Natural killer cell treated with Interleukin-12 subunit alpha and Interleukin-12 subunit beta and Interleukin-15 and Interleukin-18, amount 100 ng/mL, for 72 hours (primary cell): ENCODE measurements around the gene MAP4. TPM values are rescaled to one million over a fixed set of nuclear protein-coding genes. Genes with fewer than 3 reads are reported as not detected.

Source experiments
- ATAC-seq, 2 donors: fragments of 150-1000 bp; cut with Tn5 transposase in 1 of 2; sonication (Bioruptor Pico), chemical (Tn5 transposase) in 1 of 2; 2 replicates each; pipeline ENCODE4 v1.10.0; 2021
- DNase-seq: peaks from one replicate; pipeline ENCODE4 v3.0.0; 2022; ENCODE audit warnings: low spot score
- H3K27ac Mint-ChIP-seq, 2 donors: 1 replicate in 1 of 2; 2 replicates in 1 of 2; pipeline ENCODE4 v1.8.0; 2022; ENCODE audit warnings: mixed read lengths in 2 of 2, mild to moderate bottlenecking in 1 of 2, moderate library complexity in 1 of 2
- H3K27me3 Mint-ChIP-seq, 2 donors: 1 replicate in 1 of 2; 2 replicates in 1 of 2; pipeline ENCODE4 v1.8.0; 2022; ENCODE audit warnings: mixed read lengths in 2 of 2
- H3K36me3 Mint-ChIP-seq: one replicate; pipeline ENCODE4 v1.8.0; 2022; ENCODE audit warnings: mixed read lengths
- H3K4me1 Mint-ChIP-seq, 2 donors: 1 replicate in 1 of 2; 2 replicates in 1 of 2; pipeline ENCODE4 v1.8.0; 2022; ENCODE audit warnings: low read depth in 2 of 2, mixed read lengths in 2 of 2, mild to moderate bottlenecking in 1 of 2
- H3K4me3 Mint-ChIP-seq: one replicate; pipeline ENCODE4 v1.8.0; 2022; ENCODE audit warnings: mixed read lengths
- H3K9me3 Mint-ChIP-seq: 2 replicates; pipeline ENCODE4 v1.8.0; 2022; ENCODE audit warnings: mixed read lengths
- total RNA-seq, 2 donors: library from RNA; stranded (reverse); gene quantifications; one replicate each; pipeline ENCODE4 v1.2.3, GENCODE V29; 2022

The MAP4 gene
- total RNA-seq, 2 donors from 2014 or later, result 129 to 151 TPM

DNA sequence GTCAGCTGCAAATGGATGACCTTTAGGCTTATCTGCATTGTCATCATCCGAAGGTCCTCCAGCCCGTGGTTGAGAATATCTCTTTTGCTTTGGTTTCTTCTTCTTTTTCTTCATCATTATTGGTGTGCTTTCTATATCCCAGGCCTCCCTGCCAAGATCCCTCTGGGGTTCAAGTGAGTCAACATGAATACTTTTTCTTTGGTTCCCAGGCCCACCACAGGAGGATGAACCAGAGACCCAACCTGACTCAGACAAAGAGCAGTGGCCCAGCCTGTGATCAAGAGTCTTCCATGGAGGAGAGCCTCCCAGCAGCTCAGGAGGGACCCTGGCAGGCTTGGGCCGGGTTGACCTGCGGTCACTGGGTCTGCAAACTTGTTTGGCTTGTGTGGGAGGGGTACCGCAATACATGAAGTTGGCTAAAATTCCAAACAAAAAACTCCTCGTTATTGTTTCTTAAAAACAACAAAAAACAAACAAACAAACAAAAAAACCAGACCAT, 104.2 kb downstream of the MAP4 start:
- no peaks in the 10 kb centered on the region for H3K9me3 Mint-ChIP-seq

GRCh38 chr3:47910777-47911440, 105.3 kb downstream of the MAP4 start:
- DNase-seq (no peak), ATAC-seq (no peak)
- Mint-ChIP-seq H3K9me3 (no peaks in the 10 kb centered on the region), H3K4me1 (peaks cover 0 to 5% of the 10 kb centered on the region in 2 donors), H3K27me3 (no peaks in the 10 kb centered on the region), H3K27ac (no peak overlapping the region), H3K4me3 (no peak overlapping the region), H3K36me3 (peaks cover 24% of the 10 kb centered on the region)

More for the DNA sequence above, 104.2 kb downstream of the MAP4 start:
- H3K27ac Mint-ChIP-seq, result no peak overlapping the region
- ATAC-seq (no peak), DNase-seq (no peak)
- no peaks in the 10 kb centered on the region for H3K27me3 Mint-ChIP-seq
- H3K4me1 Mint-ChIP-seq, result peaks cover 0 to 5% of the 10 kb centered on the region in 2 donors
- peaks cover 24% of the 10 kb centered on the region for H3K36me3 Mint-ChIP-seq
- H3K4me3 Mint-ChIP-seq, result no peak overlapping the region

GRCh38 chr3:47910233-47910632, 106.0 kb downstream of the MAP4 start:
- Mint-ChIP-seq H3K4me3 (no peak overlapping the region), H3K4me1 (peaks cover 0 to 6% of the 10 kb centered on the region in 2 donors), H3K36me3 (peaks cover 19% of the 10 kb centered on the region), H3K27me3 (no peaks in the 10 kb centered on the region), H3K9me3 (no peaks in the 10 kb centered on the region), H3K27ac (no peak overlapping the region)
- ATAC-seq (no peak), DNase-seq (no peak)

- no peak for DNase-seq
- ATAC-seq, result no peak
- no peaks in the 10 kb centered on the region for H3K27me3 Mint-ChIP-seq
- H3K9me3 Mint-ChIP-seq, result no peaks in the 10 kb centered on the region
- H3K4me1 Mint-ChIP-seq, result peaks cover 4 to 9% of the 10 kb centered on the region in 2 donors
- no peak overlapping the region for H3K27ac Mint-ChIP-seq
- H3K4me3 Mint-ChIP-seq, result no peak overlapping the region
- H3K36me3 Mint-ChIP-seq, result peaks cover 14% of the 10 kb centered on the region
Observed at GRCh38 chr3:47909607-47910006, 106.6 kb downstream of the MAP4 start.

DNA sequence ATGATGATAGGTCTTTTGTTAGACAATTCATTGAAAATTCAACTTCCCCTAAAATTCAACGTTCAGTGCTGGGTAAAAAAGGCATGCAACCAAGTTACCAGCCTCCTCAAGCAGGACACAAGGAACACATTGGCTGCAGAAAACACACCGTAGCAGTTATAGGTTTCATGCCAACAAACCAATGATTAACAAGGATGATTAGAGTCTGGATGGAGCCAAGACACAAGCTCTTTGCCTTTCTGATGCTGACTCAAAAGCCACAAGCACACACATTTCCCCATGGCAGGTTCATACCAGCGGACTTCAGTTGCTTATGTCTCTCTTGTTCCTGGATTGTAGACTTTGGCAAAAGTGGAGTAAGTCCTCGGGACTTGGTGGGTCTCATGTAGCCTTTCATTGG, 107.5 kb downstream of the MAP4 start:
- no peaks in the 10 kb centered on the region for H3K27me3 Mint-ChIP-seq
- H3K9me3 Mint-ChIP-seq, result no peaks in the 10 kb centered on the region
- H3K4me1 Mint-ChIP-seq, result peaks cover 4 to 9% of the 10 kb centered on the region in 2 donors
- DNase-seq (no peak), ATAC-seq (no peak)
- H3K4me3 Mint-ChIP-seq, result no peak overlapping the region
- H3K27ac Mint-ChIP-seq, result no peak overlapping the region
- H3K36me3 Mint-ChIP-seq, result peaks cover 13% of the 10 kb centered on the region

- H3K4me3 Mint-ChIP-seq, result no peak overlapping the region
- peaks cover 13% of the 10 kb centered on the region for H3K36me3 Mint-ChIP-seq
- ATAC-seq (no peak), DNase-seq (no peak)
- no peaks in the 10 kb centered on the region for H3K27me3 Mint-ChIP-seq
- no peaks in the 10 kb centered on the region for H3K9me3 Mint-ChIP-seq
- peaks cover 4 to 9% of the 10 kb centered on the region in 2 donors for H3K4me1 Mint-ChIP-seq
- H3K27ac Mint-ChIP-seq, result no peak overlapping the region
Observed at GRCh38 chr3:47907784-47908183, 108.4 kb downstream of the MAP4 start.

DNA sequence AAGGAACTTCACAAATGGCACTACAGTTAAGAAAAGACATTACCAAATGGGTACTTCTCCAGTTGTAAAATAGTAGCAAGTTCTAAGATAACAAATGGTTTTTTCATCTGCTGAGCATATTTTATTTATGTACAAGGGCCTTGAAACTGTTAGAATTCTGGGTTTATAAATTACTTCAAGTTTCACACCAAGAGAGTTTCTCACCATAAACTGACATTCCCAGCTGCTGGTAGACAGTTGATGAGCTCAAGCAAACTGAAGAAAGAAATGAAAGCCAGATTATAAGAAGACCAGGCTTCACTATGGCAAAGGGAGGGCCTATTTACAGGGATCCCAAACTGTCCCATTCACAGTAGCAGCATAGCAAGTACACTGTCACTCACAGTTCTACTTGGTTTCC, 113.5 kb downstream of the MAP4 start:
- Mint-ChIP-seq H3K4me1 (peaks cover 4% of the 10 kb centered on the region in 2 donors), H3K27ac (no peak overlapping the region), H3K27me3 (no peaks in the 10 kb centered on the region), H3K36me3 (no peaks in the 10 kb centered on the region), H3K9me3 (no peaks in the 10 kb centered on the region), H3K4me3 (no peak overlapping the region)
- ATAC-seq (no peak), DNase-seq (no peak)

DNA sequence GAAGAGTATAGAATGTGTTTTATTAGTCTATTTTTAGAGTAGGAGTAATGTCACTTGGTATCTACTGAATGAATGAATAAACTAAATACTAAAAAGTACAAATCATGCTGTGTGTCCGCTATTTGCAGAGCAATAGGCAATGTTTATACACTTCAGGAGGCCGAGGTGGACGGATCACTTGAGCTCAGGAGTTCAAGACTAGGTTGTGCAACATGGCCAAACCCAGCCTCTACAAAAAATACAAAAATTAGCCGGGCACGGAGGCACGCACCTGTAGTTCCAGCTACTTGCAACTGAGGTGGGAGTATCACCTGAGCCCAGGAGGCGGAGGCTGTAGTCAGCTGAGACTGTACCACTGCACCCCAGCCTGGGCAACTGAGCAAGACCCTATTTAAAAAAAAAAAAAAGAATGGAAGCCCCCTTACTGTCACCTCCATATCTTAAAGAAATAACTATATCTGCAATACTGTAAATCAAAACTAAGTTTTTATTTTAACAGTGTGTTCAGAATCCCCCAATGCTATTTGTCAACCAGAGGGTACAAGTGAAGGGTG, 114.9 kb downstream of the MAP4 start:
- H3K9me3 Mint-ChIP-seq, result no peaks in the 10 kb centered on the region
- H3K27ac Mint-ChIP-seq, result no peak overlapping the region
- DNase-seq, result no peak
- no peak overlapping the region for H3K4me3 Mint-ChIP-seq
- peaks cover 4% of the 10 kb centered on the region in 2 donors for H3K4me1 Mint-ChIP-seq
- no peaks in the 10 kb centered on the region for H3K27me3 Mint-ChIP-seq
- H3K36me3 Mint-ChIP-seq, result no peaks in the 10 kb centered on the region
- ATAC-seq, result no peak

- Mint-ChIP-seq H3K9me3 (no peaks in the 10 kb centered on the region), H3K36me3 (no peaks in the 10 kb centered on the region), H3K27ac (no peak overlapping the region), H3K4me3 (no peak overlapping the region), H3K4me1 (peaks cover 0 to under 1% of the 10 kb centered on the region in 2 donors), H3K27me3 (no peaks in the 10 kb centered on the region)
- no peak for DNase-seq
- ATAC-seq, result no peak
Observed at GRCh38 chr3:47899495-47900108, 116.6 kb downstream of the MAP4 start.

DNA sequence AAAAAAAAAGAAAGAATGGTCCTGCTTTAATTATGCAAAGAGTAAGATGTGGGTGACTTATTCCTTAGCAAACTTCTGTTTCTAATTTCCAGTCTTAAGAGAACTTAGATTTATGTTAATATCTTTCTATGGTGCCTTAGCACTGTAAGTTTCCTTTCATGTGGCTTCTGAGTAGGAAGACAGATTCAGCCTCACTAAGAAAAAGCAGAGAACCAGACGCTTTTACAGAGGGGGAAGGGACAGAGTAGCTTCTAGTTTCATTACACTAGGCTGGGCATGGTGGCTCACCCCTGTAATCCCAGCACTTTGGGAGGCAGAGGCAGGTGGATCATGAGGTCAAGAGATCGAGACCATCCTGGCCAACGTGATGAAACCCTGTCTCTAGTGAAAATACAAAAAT, 118.3 kb downstream of the MAP4 start:
- ATAC-seq (no peak), DNase-seq (no peak)
- H3K9me3 Mint-ChIP-seq, result no peaks in the 10 kb centered on the region
- no peaks in the 10 kb centered on the region for H3K4me1 Mint-ChIP-seq
- no peak overlapping the region for H3K27ac Mint-ChIP-seq
- no peaks in the 10 kb centered on the region for H3K36me3 Mint-ChIP-seq
- H3K4me3 Mint-ChIP-seq, result no peak overlapping the region
- no peaks in the 10 kb centered on the region for H3K27me3 Mint-ChIP-seq

DNA sequence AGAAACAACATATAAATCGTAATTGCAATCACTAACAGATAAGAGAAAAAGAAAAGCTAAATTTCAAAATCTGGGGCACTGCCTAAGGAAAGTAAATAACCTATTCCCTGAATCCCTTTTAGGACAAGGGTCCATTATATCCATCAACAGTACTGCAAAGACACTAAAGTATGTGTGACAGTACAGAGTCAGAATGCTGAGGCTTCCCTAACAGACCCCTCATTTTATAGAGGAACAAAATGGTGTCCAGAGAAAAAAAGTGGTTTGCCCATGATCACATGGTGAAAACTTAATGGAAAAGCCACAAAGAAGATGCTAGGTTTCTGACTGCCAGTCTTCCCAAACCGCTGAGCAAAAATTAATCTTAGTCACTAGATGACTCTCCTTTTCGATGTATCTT, 119.5 kb downstream of the MAP4 start:
- Mint-ChIP-seq H3K36me3 (no peaks in the 10 kb centered on the region), H3K27ac (no peak overlapping the region), H3K4me3 (no peak overlapping the region), H3K9me3 (no peaks in the 10 kb centered on the region), H3K27me3 (no peaks in the 10 kb centered on the region), H3K4me1 (peaks cover 0 to 4% of the 10 kb centered on the region in 2 donors)
- ATAC-seq, result no peak
- no peak for DNase-seq

GRCh38 chr3:47895241-47895640, 121.0 kb downstream of the MAP4 start:
- Mint-ChIP-seq H3K27me3 (no peaks in the 10 kb centered on the region), H3K36me3 (no peaks in the 10 kb centered on the region), H3K4me3 (no peak overlapping the region), H3K9me3 (no peaks in the 10 kb centered on the region), H3K27ac (no peak overlapping the region), H3K4me1 (peaks cover 0 to 4% of the 10 kb centered on the region in 2 donors)
- ATAC-seq (no peak), DNase-seq (no peak)

GRCh38 chr3:47892286-47893040, 123.8 kb downstream of the MAP4 start:
- no peak for ATAC-seq
- Mint-ChIP-seq H3K27me3 (no peaks in the 10 kb centered on the region), H3K4me3 (no peak overlapping the region), H3K9me3 (no peaks in the 10 kb centered on the region), H3K4me1 (peaks cover 0 to 4% of the 10 kb centered on the region in 2 donors), H3K36me3 (no peaks in the 10 kb centered on the region), H3K27ac (no peak overlapping the region)
- no peak for DNase-seq

DNA sequence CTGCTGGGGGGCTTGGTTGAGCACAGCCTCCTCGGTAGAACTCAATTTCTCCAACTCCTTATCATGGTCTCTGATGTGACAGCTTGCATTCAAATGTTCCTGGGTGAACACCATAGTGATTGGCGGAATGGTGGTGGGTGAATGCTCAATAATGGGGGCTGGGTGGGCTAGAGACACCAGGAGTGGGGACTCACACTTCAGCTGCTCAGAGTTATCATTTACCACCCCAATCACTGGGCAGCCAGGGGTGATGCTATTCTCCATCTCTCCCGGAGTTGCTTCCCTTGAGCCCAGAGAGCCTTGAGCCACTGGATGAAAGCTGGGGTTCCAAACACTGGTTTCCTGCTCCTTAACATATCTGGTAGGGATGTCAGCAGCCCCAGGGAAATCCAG, 124.6 kb downstream of the MAP4 start:
- Mint-ChIP-seq H3K36me3 (no peaks in the 10 kb centered on the region), H3K27ac (no peak overlapping the region), H3K4me1 (peaks cover 0 to 4% of the 10 kb centered on the region in 2 donors), H3K4me3 (no peak overlapping the region), H3K9me3 (no peaks in the 10 kb centered on the region), H3K27me3 (no peaks in the 10 kb centered on the region)
- ATAC-seq, result no peak
- DNase-seq, result no peak
